Measurements from ENCODE around the gene HDAC11. TPM values are rescaled to one million over a fixed set of nuclear protein-coding genes. Genes with fewer than 3 reads are reported as not detected.

The HDAC11 gene
- total RNA-seq, 1 experiment from 2014 or later, result 2.6 TPM

GRCh38 chr3:13522236-13522635, 42.1 kb downstream of the HDAC11 start:
- no peak for DNase-seq (ENCODE audit: low read depth)

GRCh38 chr3:13524979-13525669, 45.0 kb downstream of the HDAC11 start:
- DNase-seq (ENCODE audit: low read depth), result no peak

DNA sequence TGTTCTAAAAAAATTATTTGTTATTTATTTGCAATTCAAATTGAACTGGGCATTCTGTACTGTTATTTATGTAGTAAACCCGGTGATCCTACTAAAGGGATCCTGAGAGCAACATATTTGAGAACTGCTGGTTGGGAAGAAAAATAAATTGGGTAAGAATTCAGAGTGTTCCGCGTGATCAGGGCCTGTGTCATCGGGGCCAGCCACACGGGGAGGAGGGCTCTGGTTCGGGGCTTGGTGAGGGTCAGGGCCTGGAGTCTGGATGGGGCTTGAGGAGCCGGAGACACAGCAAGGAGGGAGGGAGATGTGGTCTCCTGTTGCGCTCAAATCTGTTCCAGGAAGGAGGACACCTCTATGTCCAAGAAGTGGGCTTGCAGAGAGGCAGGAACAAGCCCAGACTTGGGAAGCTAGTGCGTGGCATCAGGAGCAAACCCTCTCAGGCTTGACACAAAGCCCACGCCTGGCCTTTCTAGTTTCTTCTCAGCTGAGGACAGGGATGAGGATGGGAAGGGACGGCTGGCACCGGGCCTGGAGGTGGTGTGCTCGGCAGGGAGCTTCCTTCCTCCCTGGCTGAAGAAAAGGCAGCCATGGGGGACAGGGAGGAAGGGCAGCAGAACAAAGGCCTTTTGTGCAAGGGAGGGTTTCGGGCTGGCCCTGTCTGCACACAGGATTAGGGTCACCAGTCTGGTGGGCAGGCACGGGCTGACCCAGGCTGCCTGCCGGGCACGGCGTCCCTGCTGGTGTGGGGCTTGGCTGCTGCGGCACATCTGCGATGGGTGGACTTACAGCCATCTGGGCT, 45.9 kb downstream of the HDAC11 start:
- no peak for DNase-seq (ENCODE audit: low read depth)

- DNase-seq (ENCODE audit: low read depth), result no peak
These were observed 46.5 kb downstream of the HDAC11 start for GRCh38 chr3:13526626-13526949.

- DNase-seq (ENCODE audit: low read depth), result peak; percentile 42
These were observed 48.2 kb downstream of the HDAC11 start for GRCh38 chr3:13528217-13528867.

DNA sequence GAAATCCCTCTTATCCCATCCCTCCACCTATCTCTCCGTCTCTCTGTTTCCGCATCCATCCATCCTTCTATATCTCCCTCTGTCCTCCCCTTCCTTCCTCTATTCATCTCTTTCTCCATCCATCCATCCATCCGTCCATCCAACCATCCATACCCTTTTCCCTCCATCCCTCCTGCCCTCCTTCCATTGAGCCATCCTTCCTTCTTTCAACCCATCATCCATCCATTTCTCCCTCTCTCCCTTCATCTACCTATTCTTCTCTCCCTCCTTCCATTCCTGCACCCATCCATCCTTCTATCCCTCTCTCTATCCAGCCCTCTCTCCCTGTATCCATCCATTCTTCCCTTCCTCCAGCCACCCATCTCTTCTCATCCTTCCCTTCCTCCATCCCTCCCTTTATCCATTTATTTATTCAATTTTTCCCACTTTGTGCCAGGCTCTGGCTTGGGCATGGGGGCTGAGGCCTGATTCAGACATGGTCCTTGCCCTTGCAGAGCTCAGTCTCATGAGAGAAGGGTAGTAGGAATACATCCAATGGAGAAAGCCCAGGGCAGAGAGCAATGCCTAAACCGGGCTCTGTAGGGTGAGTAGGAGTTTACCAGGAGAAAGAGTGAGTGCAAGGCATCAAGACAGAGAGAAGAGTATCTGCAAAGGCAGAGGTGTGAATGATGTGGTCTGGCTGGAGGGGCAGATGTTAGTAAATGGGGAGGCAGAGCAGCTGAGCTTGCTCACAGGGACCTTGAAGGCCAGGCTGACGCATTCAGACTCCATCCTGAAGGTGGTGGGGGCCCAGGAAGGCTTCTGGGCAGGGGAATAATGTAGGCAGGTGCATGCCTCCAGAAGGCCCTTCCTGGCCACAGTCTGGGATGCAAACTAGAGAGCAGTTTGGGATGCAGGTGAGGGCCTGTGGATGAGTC, 49.3 kb downstream of the HDAC11 start:
- no peak for DNase-seq (ENCODE audit: low read depth)

DNA sequence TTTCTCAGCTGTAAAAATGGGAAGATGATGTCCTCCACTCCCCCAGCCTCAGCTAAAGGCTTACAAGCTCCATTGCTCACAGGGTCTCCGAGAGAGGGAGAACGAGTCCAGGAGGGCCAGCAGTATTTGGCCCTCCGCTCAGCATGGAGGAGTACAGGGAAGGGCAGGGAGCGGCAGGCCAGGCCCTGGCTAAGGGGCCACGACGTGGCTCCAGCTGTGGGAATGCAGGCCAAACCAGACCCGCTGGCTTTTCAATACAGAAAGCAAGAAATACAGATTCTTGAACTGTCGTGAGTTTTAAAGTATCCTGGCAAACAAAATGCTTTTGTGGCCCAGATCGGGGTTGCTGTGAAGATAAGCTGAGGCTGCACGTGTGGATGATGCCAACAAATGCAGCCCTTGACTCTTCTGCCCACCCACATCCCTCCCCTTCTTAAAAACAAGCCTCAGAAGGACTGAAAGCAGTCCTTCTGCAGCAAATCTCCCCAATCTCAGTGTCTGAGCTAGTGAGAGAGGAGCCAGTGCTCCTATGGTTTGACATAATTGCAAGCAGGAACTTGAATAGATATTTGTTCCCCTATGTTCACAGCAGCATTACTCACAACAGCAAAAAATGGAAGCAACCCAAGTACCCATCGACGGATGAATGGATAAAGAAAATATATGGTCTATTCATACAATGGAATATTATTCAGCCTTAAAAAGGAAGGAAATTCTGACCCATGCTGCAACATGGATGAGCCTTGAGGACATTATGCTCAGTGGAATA, 50.3 kb downstream of the HDAC11 start:
- DNase-seq (ENCODE audit: low read depth), result no peak

DNA sequence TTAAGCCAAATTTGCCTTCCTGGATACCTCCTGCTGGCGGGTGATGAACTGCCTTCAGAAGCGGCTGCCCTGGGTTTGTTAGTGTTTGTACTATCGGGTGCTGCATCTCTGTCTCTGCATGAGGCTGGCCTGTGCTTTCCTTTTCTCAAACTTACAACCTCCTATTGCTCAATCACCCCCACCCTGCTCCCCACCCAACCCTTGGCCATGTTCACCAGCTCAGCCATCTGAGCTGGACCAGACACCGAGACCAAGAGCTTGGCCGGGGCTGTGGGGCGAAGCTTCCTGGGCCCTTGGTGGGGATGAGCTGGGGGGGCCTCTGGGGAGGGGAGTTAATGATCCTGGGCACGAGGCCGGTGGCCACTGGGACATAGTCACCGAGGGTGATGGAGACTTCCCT, 52.0 kb downstream of the HDAC11 start:
- DNase-seq (ENCODE audit: low read depth), result no peak

DNA sequence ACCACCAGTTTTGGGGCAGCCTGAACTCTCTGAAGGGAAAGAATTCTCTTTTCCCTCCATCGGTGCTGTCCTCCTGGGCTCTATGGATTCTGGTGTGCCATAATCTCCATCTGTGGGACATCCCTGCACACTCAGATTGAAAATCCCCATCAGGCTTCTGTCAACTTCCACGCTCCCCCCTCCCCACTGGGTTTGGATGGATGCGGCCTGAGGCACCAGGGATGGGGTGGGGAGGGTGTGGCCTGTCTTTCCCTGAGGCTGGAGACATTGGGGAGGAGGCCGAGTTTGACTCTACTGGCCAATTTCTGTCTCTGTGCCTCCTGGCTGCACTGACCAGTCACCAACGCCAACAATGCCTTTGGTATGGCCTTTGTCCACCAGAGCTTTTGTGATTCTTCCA, 52.5 kb downstream of the HDAC11 start:
- DNase-seq (ENCODE audit: low read depth), result no peak

- no peak for DNase-seq (ENCODE audit: low read depth)
These were observed 53.8 kb downstream of the HDAC11 start for GRCh38 chr3:13533885-13534301.

DNA sequence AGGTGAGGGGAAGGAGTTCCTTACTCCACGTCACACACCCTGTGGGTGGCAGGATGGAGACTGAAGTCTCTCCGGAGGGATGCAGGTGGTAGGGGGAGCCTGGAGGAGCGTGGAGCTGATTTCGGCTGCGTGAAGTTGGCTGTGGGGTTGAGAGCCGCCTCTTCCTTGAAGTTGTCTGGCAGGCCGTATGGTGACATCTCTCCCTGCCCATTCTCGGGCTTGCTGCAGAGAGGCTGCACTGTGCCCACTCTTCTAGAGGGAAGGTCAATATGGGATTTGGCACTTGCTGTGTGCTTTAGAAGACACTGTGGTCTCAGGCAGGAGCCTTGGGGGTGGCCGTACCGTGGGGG, 55.4 kb downstream of the HDAC11 start:
- DNase-seq (ENCODE audit: low read depth), result no peak

- DNase-seq (ENCODE audit: low read depth), result no peak
These were observed 55.8 kb downstream of the HDAC11 start for GRCh38 chr3:13535905-13536304.

DNA sequence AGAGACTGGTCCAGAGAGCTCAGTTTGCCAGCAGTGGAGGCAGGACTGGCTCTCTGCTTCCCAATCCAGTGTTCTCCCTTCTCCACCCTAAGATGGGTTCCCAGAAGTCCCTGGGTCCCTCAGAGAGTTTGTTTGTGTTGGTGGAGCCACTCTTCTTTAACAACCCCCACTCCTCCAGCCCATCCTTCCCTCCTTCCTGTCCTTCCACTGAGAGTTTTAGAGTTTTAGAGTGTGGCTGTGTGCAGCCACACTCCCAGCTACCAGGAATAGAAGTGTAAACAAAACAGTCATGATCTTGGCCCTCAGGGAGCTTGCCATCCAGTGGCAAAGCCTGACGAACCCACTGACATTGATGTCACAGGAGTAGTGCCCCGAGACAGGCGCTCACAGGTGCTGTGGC, 56.3 kb downstream of the HDAC11 start:
- no peak for DNase-seq (ENCODE audit: low read depth)

DNA sequence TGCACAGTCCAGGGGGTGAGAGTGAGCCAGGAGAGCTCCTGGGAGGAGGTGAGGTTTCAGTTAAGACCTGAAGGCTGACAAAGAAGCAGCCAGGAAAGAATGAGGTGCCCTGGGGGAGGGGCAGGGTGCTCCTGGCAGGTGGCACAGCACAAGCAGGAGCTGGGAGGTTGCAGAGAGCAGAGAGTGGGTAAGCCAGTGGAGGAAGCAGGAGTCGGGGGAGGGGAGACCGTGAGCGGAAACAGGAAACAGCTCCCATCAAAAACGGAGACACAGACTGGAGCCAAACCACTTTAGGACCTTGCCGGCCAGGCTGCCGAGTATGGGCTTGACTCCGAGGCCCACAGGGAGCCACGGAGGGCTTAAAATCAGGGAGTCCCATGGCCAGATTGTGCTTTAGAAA, 56.7 kb downstream of the HDAC11 start:
- DNase-seq (ENCODE audit: low read depth), result no peak

DNA sequence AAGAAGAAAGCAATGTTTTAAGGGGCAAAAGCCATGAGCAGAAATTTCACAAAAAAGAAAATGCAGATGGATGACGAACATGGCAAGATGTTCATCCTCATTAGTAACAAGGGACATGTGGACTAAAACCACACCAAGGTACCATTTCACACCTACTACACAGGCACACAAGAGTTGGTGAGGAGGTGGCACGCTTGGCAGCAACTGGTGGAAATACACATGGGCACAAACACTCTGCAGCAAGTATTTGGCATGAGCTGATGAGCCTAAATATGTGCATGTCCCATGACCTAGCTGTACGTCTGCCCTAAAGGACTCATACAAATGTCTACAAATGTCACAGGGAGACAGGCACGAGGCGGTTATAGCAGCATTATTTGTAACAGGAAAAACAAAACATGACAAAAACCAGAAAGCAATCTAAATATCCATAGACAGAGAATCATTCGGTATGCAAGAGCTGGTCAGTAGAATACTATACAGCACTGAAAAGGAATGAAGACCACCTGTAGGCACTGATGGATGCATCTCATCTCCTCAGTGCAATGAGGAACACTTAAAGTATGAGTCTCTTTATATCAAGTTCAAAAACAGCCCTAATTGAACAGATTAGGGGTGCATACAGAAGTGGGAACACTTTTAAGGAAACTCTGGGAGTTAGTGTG, 57.3 kb downstream of the HDAC11 start:
- no peak for DNase-seq (ENCODE audit: low read depth)

DNA sequence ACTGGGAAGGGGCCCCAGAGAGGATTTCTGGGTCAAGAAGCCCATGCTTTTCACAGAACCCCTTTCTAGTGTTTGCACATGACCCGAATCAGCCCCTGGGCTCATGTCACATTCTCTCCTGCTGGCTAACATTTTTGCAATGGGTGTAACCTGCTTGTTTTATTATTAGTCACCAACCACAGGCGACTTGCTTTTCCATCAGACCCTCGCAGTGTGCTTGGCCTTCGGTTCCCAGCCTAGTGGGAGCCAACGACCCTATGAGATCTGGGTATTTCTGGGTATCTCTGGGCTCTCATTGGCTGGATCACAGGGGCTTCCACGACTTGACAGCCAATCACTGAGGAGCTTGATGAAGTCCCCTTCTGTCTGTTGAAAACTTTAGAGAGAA, 57.8 kb downstream of the HDAC11 start:
- DNase-seq (ENCODE audit: low read depth), result peak; percentile 91

DNA sequence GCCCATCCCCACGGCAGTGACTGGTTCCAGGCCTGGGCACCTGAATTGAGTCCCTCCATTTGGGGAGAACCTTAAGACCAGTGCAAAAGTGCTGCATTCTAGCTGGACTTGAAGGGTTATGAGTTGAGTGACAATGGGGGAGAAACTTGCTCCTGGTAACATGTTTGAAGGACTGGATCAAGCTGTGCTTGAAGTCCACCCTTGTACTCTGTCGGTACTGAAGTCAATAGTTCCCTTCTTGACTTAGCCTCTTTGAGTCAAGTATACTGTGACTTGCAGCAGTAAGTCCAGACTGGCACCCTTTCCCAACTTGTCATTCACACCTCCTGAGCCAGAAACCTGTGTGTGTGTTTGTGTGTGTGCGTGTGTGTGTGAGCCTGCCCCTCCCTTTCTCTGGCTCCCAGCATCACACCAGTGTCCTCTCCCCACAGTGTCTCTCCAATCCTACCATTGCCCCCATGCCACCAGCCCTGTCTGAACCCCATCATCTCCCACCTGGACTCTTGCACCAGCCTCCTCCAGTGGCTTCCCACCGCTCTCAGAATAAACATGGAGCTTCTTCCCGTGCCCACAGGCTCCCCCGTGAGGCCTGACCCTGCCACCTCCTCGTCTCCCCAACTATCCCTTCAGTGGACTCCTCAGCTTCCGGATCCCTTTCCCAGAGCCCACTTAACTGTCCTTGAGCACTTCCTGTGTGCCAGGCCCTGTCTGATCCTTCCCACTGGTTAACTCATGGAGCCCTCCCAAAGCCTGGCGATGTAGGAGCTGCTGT, 58.6 kb downstream of the HDAC11 start:
- DNase-seq (ENCODE audit: low read depth), result no peak

- DNase-seq (ENCODE audit: low read depth), result peak; percentile 61
These were observed 59.2 kb downstream of the HDAC11 start for GRCh38 chr3:13539292-13539638.

- DNase-seq (ENCODE audit: low read depth), result no peak
These were observed 59.6 kb downstream of the HDAC11 start for GRCh38 chr3:13539671-13540070.

All from HT1080 (cell line).